ENCODE measurements around the gene NUP62.
A peak's percentile ranks its signal among the peaks of the same experiment; 100 is the strongest.

NUP62 gene

GRCh38 chr19:49904136-49904535 is 25.2 kb downstream of the NUP62 start (continued):
- TF ChIP-seq ZNF565 (CRISPR knock-in tag; conservative IDR thresholded peaks at IDR 0.05; ENCODE audit: low read depth) = no peak
- no peak for TF ChIP-seq ZFP30 (CRISPR knock-in tag; IDR thresholded peaks at IDR 0.05)

- TF ChIP-seq ZNF70 (CRISPR knock-in tag; IDR thresholded peaks at IDR 0.05) (no peak), ESRRG (CRISPR knock-in tag; IDR thresholded peaks at IDR 0.05) (no peak), ZC3H10 (CRISPR knock-in tag; IDR thresholded peaks at IDR 0.05) (no peak), CSRNP3 (CRISPR knock-in tag; IDR thresholded peaks at IDR 0.05) (no peak), SNAI2 (CRISPR knock-in tag; IDR thresholded peaks at IDR 0.05) (no peak), PATZ1 (CRISPR knock-in tag; IDR thresholded peaks at IDR 0.05; ENCODE audit: borderline replicate concordance) (no peak), ZNF565 (CRISPR knock-in tag; conservative IDR thresholded peaks at IDR 0.05; ENCODE audit: low read depth) (no peak), TSHZ2 (CRISPR knock-in tag; IDR thresholded peaks at IDR 0.05) (no peak), RARB (CRISPR knock-in tag; IDR thresholded peaks at IDR 0.05) (no peak), PPARA (CRISPR knock-in tag; IDR thresholded peaks at IDR 0.05; ENCODE audit: borderline replicate concordance) (no peak), ISL1 (CRISPR knock-in tag; IDR thresholded peaks at IDR 0.05) (no peak), POU6F1 (CRISPR knock-in tag; IDR thresholded peaks at IDR 0.05; ENCODE audit: borderline replicate concordance, low read depth) (no peak), TCF4 (CRISPR knock-in tag; IDR thresholded peaks at IDR 0.05; ENCODE audit: borderline replicate concordance) (no peak), ZFP30 (CRISPR knock-in tag; IDR thresholded peaks at IDR 0.05) (no peak), ZFP3 (CRISPR knock-in tag; IDR thresholded peaks at IDR 0.05) (no peak)
- peak; percentile 35 for ATAC-seq
Observed at GRCh38 chr19:49896863-49897621, 32.3 kb downstream of the NUP62 start, which contains the start of gene IL4I1. Gene IL4I1, minus strand, starts transcription at chr19:49896887. Its CDS starts 727 bp downstream, at chr19:49896160.

- no peak for ATAC-seq
- TF ChIP-seq GLIS3 (CRISPR knock-in tag; IDR thresholded peaks at IDR 0.05) = no peak
- no peak for TF ChIP-seq TCF4 (CRISPR knock-in tag; IDR thresholded peaks at IDR 0.05; ENCODE audit: borderline replicate concordance)
- TF ChIP-seq ZNF565 (CRISPR knock-in tag; conservative IDR thresholded peaks at IDR 0.05; ENCODE audit: low read depth) = no peak
- TF ChIP-seq OSR1 (CRISPR knock-in tag; IDR thresholded peaks at IDR 0.05) = no peak
- TF ChIP-seq TSHZ2 (CRISPR knock-in tag; IDR thresholded peaks at IDR 0.05) = no peak
- no peak for TF ChIP-seq ESRRG (CRISPR knock-in tag; IDR thresholded peaks at IDR 0.05)
- no peak for TF ChIP-seq ZC3H10 (CRISPR knock-in tag; IDR thresholded peaks at IDR 0.05)
- TF ChIP-seq TOX (CRISPR knock-in tag; IDR thresholded peaks at IDR 0.05; ENCODE audit: borderline replicate concordance) = no peak
- no peak for TF ChIP-seq CSDC2 (CRISPR knock-in tag; IDR thresholded peaks at IDR 0.05)
- no peak for TF ChIP-seq ZNF70 (CRISPR knock-in tag; IDR thresholded peaks at IDR 0.05)
- TF ChIP-seq ISL1 (CRISPR knock-in tag; IDR thresholded peaks at IDR 0.05) = no peak
- TF ChIP-seq POU6F1 (CRISPR knock-in tag; IDR thresholded peaks at IDR 0.05; ENCODE audit: borderline replicate concordance, low read depth) = no peak
- no peak for TF ChIP-seq SNAI2 (CRISPR knock-in tag; IDR thresholded peaks at IDR 0.05)
- TF ChIP-seq ZFP3 (CRISPR knock-in tag; IDR thresholded peaks at IDR 0.05) = no peak
- TF ChIP-seq ARNTL (CRISPR knock-in tag; IDR thresholded peaks at IDR 0.05; ENCODE audit: borderline replicate concordance, low read depth) = no peak
- TF ChIP-seq ZNF8 (CRISPR knock-in tag; IDR thresholded peaks at IDR 0.05) = no peak
- TF ChIP-seq CSRNP3 (CRISPR knock-in tag; IDR thresholded peaks at IDR 0.05) = no peak
Observed at GRCh38 chr19:49895566-49896297, 33.6 kb downstream of the NUP62 start.
